Fibroblast of lung (primary cell): ENCODE measurements around the gene ANXA2.

Experiments
- CTCF ChIP-seq, 2 donors: IDR thresholded peaks in 1 of 2; conservative IDR thresholded peaks in 1 of 2; 1 replicate in 1 of 2; 2 replicates in 1 of 2; pipeline ENCODE4 v1.5.1; 2011 to 2012; ENCODE audit warnings: low read length in 2 of 2, control low read depth in 1 of 2, inconsistent platforms in 1 of 2, low read depth in 1 of 2, mild to moderate bottlenecking in 1 of 2
- EZH2 ChIP-seq: IDR thresholded peaks from 2 replicates; pipeline ENCODE4 v1.5.1; 2012; ENCODE audit warnings: low read length, control low read depth, mild to moderate bottlenecking; ENCODE audit errors: missing control alignments

GRCh38 chr15:60395276-60396011, 2.3 kb downstream of the ANXA2 start:
- TF ChIP-seq CTCF (conservative IDR thresholded peaks at IDR 0.05 in 1 of 2, IDR thresholded peaks at IDR 0.05 in 1 of 2; ENCODE audit: low read depth in 1 of 2, low read length in 2 of 2) (no peak), EZH2 (no peak)
